H1 (cell line): ENCODE results near the gene CASP3. TPM values are rescaled to one million over a fixed set of nuclear protein-coding genes. Genes with fewer than 3 reads are reported as not detected.

ENCODE experiments used
- CTCF ChIA-PET: fragments of 300-600 bp; sonication (Branson Sonifier 250); formaldehyde crosslinking; loops from one replicate; lab custom pipeline; 2021; ENCODE audit not compliant: partially characterized antibody; lab: Charles Lee
- POLR2A ChIA-PET: fragments of 300-600 bp; sonication (Branson Sonifier 250); formaldehyde crosslinking; loops from one replicate; lab custom pipeline; 2021; ENCODE audit warnings: inconsistent platforms; ENCODE audit not compliant: partially characterized antibody; lab: Charles Lee
- DNase-seq, 2 experiments: peaks; one replicate each; pipeline versions ENCODE4 v3.0.0 to v3.0.0-alpha.2; 2010 to 2022; ENCODE audit warnings: low spot score in 2 of 2, low read depth in 1 of 2, mixed read lengths in 1 of 2
- FAIRE-seq: peaks from 2 replicates; lab custom pipeline; 2011; peaks lifted over from hg19 to GRCh38; lab: Jason Lieb, UNC
- H2AFZ ChIP-seq: 2 replicates; pipeline ENCODE4 v1.8.1; 2012; ENCODE audit warnings: low read length, inconsistent platforms
- H2AK5ac ChIP-seq: 2 replicates; pipeline ENCODE4 v1.6.1; 2013; ENCODE audit warnings: low read depth, low read length
- H2BK120ac ChIP-seq: replicated peaks from 2 replicates; pipeline ENCODE3; 2013; ENCODE audit warnings: low read depth, low read length, inconsistent platforms
- H2BK12ac ChIP-seq: 2 replicates; pipeline ENCODE4 v1.6.1; 2013; ENCODE audit warnings: low read depth, low read length
- H2BK15ac ChIP-seq: 2 replicates; pipeline ENCODE4 v1.6.1; 2013; ENCODE audit warnings: low read length
- H2BK20ac ChIP-seq: 2 replicates; pipeline ENCODE4 v1.6.1; 2013; ENCODE audit warnings: low read length
- H2BK5ac ChIP-seq: 2 replicates; pipeline ENCODE4 v1.6.1; 2013; ENCODE audit warnings: low read depth, low read length
- H3K14ac ChIP-seq: 2 replicates; pipeline ENCODE4 v1.6.1; 2013; ENCODE audit warnings: inconsistent platforms; ENCODE audit not compliant: insufficient read length
- H3K18ac ChIP-seq: 2 replicates; pipeline ENCODE4 v1.6.1; 2013; ENCODE audit warnings: low read length; ENCODE audit errors: extremely low read depth
- H3K23ac ChIP-seq: 2 replicates; pipeline ENCODE4 v1.6.1; 2013; ENCODE audit warnings: inconsistent platforms; ENCODE audit not compliant: insufficient read length
- H3K23me2 ChIP-seq: 2 replicates; pipeline ENCODE4 v1.6.1; 2013; ENCODE audit warnings: low read depth, low read length
- H3K27ac ChIP-seq: 2 replicates; pipeline ENCODE4 v1.6.1; 2011; ENCODE audit warnings: low read depth, low read length, inconsistent platforms
- H3K27me3 ChIP-seq, 4 experiments: replicated peaks in 1 of 4; 1 replicate in 1 of 4; 2 replicates in 3 of 4; pipeline versions ENCODE4 v1.6.1 to v1.8.1; 2011 to 2013; ENCODE audit warnings: low read length in 3 of 4, mild to moderate bottlenecking in 3 of 4, inconsistent platforms in 2 of 4, mixed read lengths in 2 of 4, moderate library complexity in 1 of 4; ENCODE audit not compliant: control insufficient read depth in 3 of 4, insufficient read depth in 3 of 4; ENCODE audit errors: extremely low read depth in 1 of 4
- H3K36me3 ChIP-seq, 4 experiments: 2 replicates each; pipeline versions ENCODE4 v1.6.1 to v1.8.1; 2011 to 2013; ENCODE audit warnings: mild to moderate bottlenecking in 4 of 4, low read length in 3 of 4, moderate library complexity in 2 of 4, control low read depth in 1 of 4, inconsistent platforms in 1 of 4; ENCODE audit not compliant: insufficient read depth in 4 of 4, control insufficient read depth in 2 of 4
- H3K4ac ChIP-seq: replicated peaks from 2 replicates; pipeline ENCODE3; 2013; ENCODE audit warnings: low read length, low read depth, mixed read lengths, inconsistent platforms; ENCODE audit not compliant: insufficient read length
- H3K4me1 ChIP-seq, 4 experiments: replicated peaks in 1 of 4; 1 replicate in 1 of 4; 2 replicates in 3 of 4; pipeline versions ENCODE4 v1.6.1 to v1.8.1; 2011 to 2013; ENCODE audit warnings: low read length in 3 of 4, inconsistent platforms in 2 of 4, mixed read lengths in 1 of 4; ENCODE audit not compliant: insufficient read depth in 4 of 4, control insufficient read depth in 3 of 4
- H3K4me2 ChIP-seq, 2 experiments: 2 replicates each; pipeline versions ENCODE4 v1.6.1 to v1.8.1; 2011 to 2013; ENCODE audit warnings: low read depth in 2 of 2, low read length in 2 of 2, control low read depth in 1 of 2, inconsistent platforms in 1 of 2, mild to moderate bottlenecking in 1 of 2; ENCODE audit not compliant: insufficient read depth in 1 of 2
- H3K4me3 ChIP-seq, 4 experiments: fragments of 200-600, 300-600 bp in 1 of 4; sonication (generic), shearing (Covaris generic), sonication (Bioruptor Twin) in 1 of 4; 2 replicates each; pipeline versions ENCODE4 v1.5.1 to v1.8.1; 2011 to 2016; ENCODE audit warnings: low read length in 4 of 4, low read depth in 3 of 4, control low read depth in 2 of 4, inconsistent platforms in 2 of 4, mild to moderate bottlenecking in 2 of 4, mixed read lengths in 1 of 4, moderate library complexity in 1 of 4; ENCODE audit not compliant: insufficient read depth in 2 of 4; ENCODE audit errors: extremely low read depth in 1 of 4
- H3K56ac ChIP-seq: replicated peaks from 2 replicates; pipeline ENCODE3; 2013; ENCODE audit warnings: low read depth, mild to moderate bottlenecking, mixed read lengths, low read length, inconsistent platforms; ENCODE audit not compliant: insufficient read length
- H3K79me1 ChIP-seq: 2 replicates; pipeline ENCODE4 v1.6.1; 2013; ENCODE audit warnings: low read depth, low read length, control low read depth
- H3K79me2 ChIP-seq, 2 experiments: 2 replicates each; pipeline versions ENCODE4 v1.6.1 to v1.8.1; 2012 to 2013; ENCODE audit warnings: low read length in 2 of 2, mild to moderate bottlenecking in 2 of 2, inconsistent platforms in 1 of 2; ENCODE audit not compliant: insufficient read depth in 2 of 2, control insufficient read depth in 1 of 2
- H3K9ac ChIP-seq, 4 experiments: replicated peaks in 1 of 4; 1 replicate in 1 of 4; 2 replicates in 3 of 4; pipeline versions ENCODE4 v1.6.1 to v1.8.1; 2011 to 2013; ENCODE audit warnings: low read depth in 3 of 4, low read length in 3 of 4, control low read depth in 2 of 4, mild to moderate bottlenecking in 2 of 4, moderate library complexity in 2 of 4, inconsistent platforms in 1 of 4; ENCODE audit errors: extremely low read depth in 1 of 4
- H3K9me3 ChIP-seq, 2 experiments: 2 replicates each; pipeline versions ENCODE4 v1.6.1 to v1.8.1; 2012 to 2013; ENCODE audit warnings: mild to moderate bottlenecking in 2 of 2, moderate library complexity in 2 of 2, control low read depth in 1 of 2, inconsistent platforms in 1 of 2, low read depth in 1 of 2, low read length in 1 of 2, mixed read lengths in 1 of 2; ENCODE audit not compliant: insufficient read depth in 2 of 2
- H4K20me1 ChIP-seq, 2 experiments: replicated peaks in 1 of 2; 2 replicates each; pipeline versions ENCODE3 to v1.8.1; 2011 to 2013; ENCODE audit warnings: inconsistent platforms in 2 of 2, low read length in 2 of 2, mild to moderate bottlenecking in 1 of 2; ENCODE audit not compliant: insufficient read depth in 2 of 2, control insufficient read depth in 1 of 2
- H4K5ac ChIP-seq: 2 replicates; pipeline ENCODE4 v1.6.1; 2013; ENCODE audit warnings: low read length, low read depth, mixed read lengths, inconsistent platforms; ENCODE audit not compliant: insufficient read length
- H4K8ac ChIP-seq: 2 replicates; pipeline ENCODE4 v1.8.0; 2013; ENCODE audit warnings: mild to moderate bottlenecking, moderate library complexity, low read length, inconsistent platforms; ENCODE audit not compliant: insufficient read depth; ENCODE audit errors: extremely low read depth
- H4K91ac ChIP-seq: replicated peaks from 2 replicates; pipeline ENCODE3; 2013; ENCODE audit warnings: low read length, mixed read lengths, inconsistent platforms; ENCODE audit not compliant: insufficient read length
- BACH1 ChIP-seq: IDR thresholded peaks from 2 replicates; pipeline ENCODE4 v1.6.1; 2012; ENCODE audit warnings: low read length, improper control_type of control experiment
- EGR1 ChIP-seq: IDR thresholded peaks from 2 replicates; pipeline ENCODE4 v1.6.1; 2011; ENCODE audit warnings: low read depth, low read length, borderline replicate concordance
- HDAC2 ChIP-seq, 2 experiments: fragments of 300-600 bp in 1 of 2; sonication (generic) in 1 of 2; IDR thresholded peaks; 2 replicates each; pipeline ENCODE4 v1.6.1; 2011 to 2012; ENCODE audit warnings: low read depth in 2 of 2, low read length in 2 of 2, mild to moderate bottlenecking in 2 of 2, moderate library complexity in 2 of 2, borderline replicate concordance in 1 of 2, inconsistent platforms in 1 of 2
- KDM1A ChIP-seq: fragments of 200-600, 300-600 bp; sonication (generic); IDR thresholded peaks from 2 replicates; pipeline ENCODE4 v1.7.1; 2016; ENCODE audit warnings: mild to moderate bottlenecking, low read length, borderline replicate concordance
- NRF1 ChIP-seq: IDR thresholded peaks from 2 replicates; pipeline ENCODE4 v1.6.1; 2011; ENCODE audit warnings: mild to moderate bottlenecking, low read depth, low read length, improper control_type of control experiment
- RAD21 ChIP-seq, 2 experiments: IDR thresholded peaks in 1 of 2; conservative IDR thresholded peaks in 1 of 2; 2 replicates each; pipeline ENCODE4 v1.6.1; 2011; ENCODE audit warnings: low read depth in 2 of 2, low read length in 2 of 2, improper control_type of control experiment in 1 of 2, inconsistent platforms in 1 of 2, mild to moderate bottlenecking in 1 of 2, moderate library complexity in 1 of 2
- RBBP5 ChIP-seq: IDR thresholded peaks from 2 replicates; pipeline ENCODE4 v1.7.1; 2012; ENCODE audit warnings: low read depth, mild to moderate bottlenecking, inconsistent platforms, low read length, moderate library complexity, borderline replicate concordance
- TBP ChIP-seq: IDR thresholded peaks from 2 replicates; pipeline ENCODE4 v1.6.1; 2011; ENCODE audit warnings: low read depth, low read length, improper control_type of control experiment
- TCF12 ChIP-seq: IDR thresholded peaks from 2 replicates; pipeline ENCODE4 v1.6.1; 2011; ENCODE audit warnings: low read depth, mild to moderate bottlenecking, low read length
- ZNF274 ChIP-seq: IDR thresholded peaks from 2 replicates; pipeline ENCODE4 v1.7.0; 2012; ENCODE audit warnings: low read length, borderline replicate concordance; ENCODE audit errors: extremely low read depth
- WGBS, 2 experiments: shearing (Covaris generic) in 1 of 2; methylation state at CpG; one replicate each; pipeline versions ENCODE4 v1.1.6 to v1.1.7; 2013 to 2015; ENCODE audit warnings: low lambda C conversion rate in 2 of 2, mixed read lengths in 2 of 2, inconsistent platforms in 1 of 2, low coverage in 1 of 2, missing lambda C conversion rate in 1 of 2; ENCODE audit not compliant: insufficient replicate concordance in 2 of 2, insufficient coverage in 1 of 2, insufficient read length in 1 of 2; ENCODE audit errors: extremely low coverage in 1 of 2, missing lambda C conversion rate in 1 of 2; 5-methylcytosine and 5-hydroxymethylcytosine counted together
- polyA plus RNA-seq, 7 experiments: library from polyadenylated mRNA; depleted of rRNA in 3 of 7; stranded (reverse) in 5 of 7; unstranded in 2 of 7; fragments of >200 nt in 5 of 7; fragments of 200-250 nt in 2 of 7; gene quantifications; 1 replicate in 5 of 7; 2 replicates in 1 of 7; 4 replicates in 1 of 7; pipeline versions ENCODE4 v1.2.1 to v1.2.3, GENCODE V29; 2011 to 2013; ENCODE audit warnings: missing spikeins in 2 of 7, mixed read lengths in 2 of 7
- total RNA-seq: library from RNA; stranded (reverse); fragmentation: NEBNext Ultra II Directional; extraction: Animal tissue kit (Norgen Biotek cat#: 25700); gene quantifications from 2 replicates; pipeline ENCODE4 v1.2.1, GENCODE V29; 2021
- TF ChIP-seq, protein P1 (sequence below), 3 experiments: IDR thresholded peaks; 1 replicate in 2 of 3; 2 replicates in 1 of 3; pipeline versions ENCODE4 v1.5.1 to v1.6.1; 2011; ENCODE audit warnings: low read length in 3 of 3, mild to moderate bottlenecking in 3 of 3, inconsistent platforms in 2 of 3, low read depth in 1 of 3, moderate library complexity in 1 of 3; ENCODE audit not compliant: insufficient read depth in 1 of 3; ENCODE audit errors: control extremely low read depth in 1 of 3

Gene CASP3
- total and polyA plus RNA-seq, 2 of the 8 experiments (the other 6 are each of a cell fraction or from before 2014, with no cell fraction given), result 27.8 to 82.5 TPM

DNA sequence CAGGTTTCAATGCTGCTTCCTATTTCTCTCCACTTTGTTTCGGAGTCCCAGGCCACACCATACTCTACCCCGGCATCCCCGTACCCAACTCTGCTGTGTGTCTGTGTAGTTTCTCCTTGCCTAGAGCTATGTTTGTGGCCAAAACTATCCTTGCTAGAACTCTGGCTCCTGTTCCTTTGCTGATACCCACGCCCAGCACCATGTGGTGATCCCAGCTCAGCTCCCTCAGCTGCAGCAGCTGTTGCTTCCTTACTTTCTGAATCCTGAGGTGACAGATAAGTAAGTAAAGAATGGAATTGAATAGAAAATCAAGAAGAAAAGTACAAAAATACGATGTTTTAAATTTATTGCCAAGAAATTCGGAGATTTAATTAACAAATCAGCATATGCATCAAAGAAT, 55.8 kb downstream of the CASP3 start:
- Histone ChIP-seq H3K27ac (no peak overlapping the region), H4K5ac (no peak overlapping the region), H3K27me3 (no peaks in the 10 kb centered on the region), H3K4ac (no peak overlapping the region), H3K23ac (no peak overlapping the region), H3K4me1 (no peaks in the 10 kb centered on the region), H3K14ac (no peak overlapping the region), H2BK15ac (no peak overlapping the region), H3K9me3 (no peaks in the 10 kb centered on the region), H3K4me2 (no peak overlapping the region), H2BK20ac (no peak overlapping the region), H3K79me1 (no peaks in the 10 kb centered on the region), H3K4me3 (no peak overlapping the region), H2BK12ac (no peak overlapping the region), H4K8ac (no peak overlapping the region), H3K79me2 (no peaks in the 10 kb centered on the region), H3K18ac (no peak overlapping the region), H2AFZ (no peak overlapping the region), H4K20me1 (no peaks in the 10 kb centered on the region), H4K91ac (no peak overlapping the region), H3K56ac (no peak overlapping the region), H2BK120ac (no peak overlapping the region), H2AK5ac (no peak overlapping the region), H2BK5ac (no peak overlapping the region), H3K23me2 (no peaks in the 10 kb centered on the region), H3K9ac (no peak overlapping the region), H3K36me3 (no peaks in the 10 kb centered on the region)
- CTCF ChIA-PET, result interaction anchor here (0.6 to 0.7 kb wide), 2 partner anchors 41 to 72 kb away, joined by 3 read pairs; no protein-coding TSS in a partner anchor
- 89% methylated on average over 6 of the region's 6 CpGs; no CpG with 5 or more reads in 1 of the 2 experiments for WGBS, 2 experiments
- no peak for DNase-seq
- POLR2A ChIA-PET, result no interaction called here
- FAIRE-seq, result no peak
- no peak for TF ChIP-seq KDM1A
- TF ChIP-seq RAD21 (IDR thresholded peaks at IDR 0.05 in 1 of 2, conservative IDR thresholded peaks at IDR 0.05 in 1 of 2; ENCODE audit: low read depth in 2 of 2, low read length in 2 of 2), result no peak
- TF ChIP-seq TBP, result no peak
- no peak for TF ChIP-seq NRF1
- no peak for TF ChIP-seq EGR1
- no peak for TF ChIP-seq ZNF274
- TF ChIP-seq, protein P1, sequence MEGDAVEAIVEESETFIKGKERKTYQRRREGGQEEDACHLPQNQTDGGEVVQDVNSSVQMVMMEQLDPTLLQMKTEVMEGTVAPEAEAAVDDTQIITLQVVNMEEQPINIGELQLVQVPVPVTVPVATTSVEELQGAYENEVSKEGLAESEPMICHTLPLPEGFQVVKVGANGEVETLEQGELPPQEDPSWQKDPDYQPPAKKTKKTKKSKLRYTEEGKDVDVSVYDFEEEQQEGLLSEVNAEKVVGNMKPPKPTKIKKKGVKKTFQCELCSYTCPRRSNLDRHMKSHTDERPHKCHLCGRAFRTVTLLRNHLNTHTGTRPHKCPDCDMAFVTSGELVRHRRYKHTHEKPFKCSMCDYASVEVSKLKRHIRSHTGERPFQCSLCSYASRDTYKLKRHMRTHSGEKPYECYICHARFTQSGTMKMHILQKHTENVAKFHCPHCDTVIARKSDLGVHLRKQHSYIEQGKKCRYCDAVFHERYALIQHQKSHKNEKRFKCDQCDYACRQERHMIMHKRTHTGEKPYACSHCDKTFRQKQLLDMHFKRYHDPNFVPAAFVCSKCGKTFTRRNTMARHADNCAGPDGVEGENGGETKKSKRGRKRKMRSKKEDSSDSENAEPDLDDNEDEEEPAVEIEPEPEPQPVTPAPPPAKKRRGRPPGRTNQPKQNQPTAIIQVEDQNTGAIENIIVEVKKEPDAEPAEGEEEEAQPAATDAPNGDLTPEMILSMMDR (IDR thresholded peaks at IDR 0.05; ENCODE audit: control extremely low read depth in 1 of 3, insufficient read depth in 1 of 3, low read depth in 1 of 3, low read length in 3 of 3), result no peak
- TF ChIP-seq TCF12, result no peak
- no peak for TF ChIP-seq HDAC2 (IDR thresholded peaks at IDR 0.05; ENCODE audit: borderline replicate concordance in 1 of 2, low read depth in 2 of 2, low read length in 2 of 2)
- TF ChIP-seq BACH1, result no peak
- TF ChIP-seq RBBP5, result no peak
